Measurements from ENCODE around the gene ERP29. TPM values are rescaled to one million over a fixed set of nuclear protein-coding genes. Genes with fewer than 3 reads are reported as not detected.

Gene ERP29
- polyA plus RNA-seq, 1 donor (not counting 4 experiments of a cell fraction or from before 2014, with no cell fraction given) = 89.4 TPM

- H3K36me3 ChIP-seq (ENCODE audit: control insufficient read depth in 2 of 2, extremely low read depth in 1 of 2, insufficient read depth in 2 of 2, low read length in 2 of 2) = peaks cover 16 to 27% of the 10 kb centered on the region in 2 experiments
- H3K79me2 ChIP-seq (ENCODE audit: control insufficient read depth, insufficient read depth, low read length) = peaks cover 21% of the 10 kb centered on the region
- peaks cover 6% of the 10 kb centered on the region for H4K20me1 ChIP-seq (ENCODE audit: control insufficient read depth, extremely low read depth, insufficient read depth, low read length)
- no peaks in the 10 kb centered on the region for H3K9me1 ChIP-seq (ENCODE audit: control insufficient read depth, extremely low read depth, insufficient read depth, low read length)
- dilution Hi-C loops (cut with MboI; ENCODE audit: extremely low pct_ligation_motif_present, low sequenced_read_pairs) = no loop called here
- H2AFZ ChIP-seq (ENCODE audit: control insufficient read depth, low read length) = no peak overlapping the region
- no peak overlapping the region for H3K4me2 ChIP-seq (ENCODE audit: control insufficient read depth, extremely low read depth, insufficient read depth, low read depth, low read length)
- FAIRE-seq (no peak), DNase-seq (ENCODE audit: low read depth, low spot score) (no peak)
- no peak for TF ChIP-seq CTCF (optimal IDR thresholded peaks at IDR 0.05 in 1 of 3, IDR thresholded peaks at IDR 0.05 in 1 of 3, conservative IDR thresholded peaks at IDR 0.05 in 1 of 3; ENCODE audit: extremely low read depth in 1 of 3, insufficient read depth in 2 of 3, low read length in 3 of 3)
- no peak for TF ChIP-seq EZH2 (IDR thresholded peaks at IDR 0.05; ENCODE audit: low read length)
- H3K27ac ChIP-seq (ENCODE audit: control insufficient read depth, insufficient read depth, low read length) = no peak overlapping the region
- no peaks in the 10 kb centered on the region for H3K27me3 ChIP-seq (ENCODE audit: control insufficient read depth, extremely low read depth, insufficient read depth, low read length)
- no peak overlapping the region for H3K4me3 ChIP-seq (ENCODE audit: control insufficient read depth in 2 of 3, extremely low read depth in 1 of 3, insufficient read depth in 2 of 3, low read depth in 1 of 3, low read length in 3 of 3)
- peaks cover 11% of the 10 kb centered on the region for H3K4me1 ChIP-seq (ENCODE audit: control insufficient read depth, extremely low read depth, insufficient read depth, low read length)
- no peaks in the 10 kb centered on the region for H3K9me3 ChIP-seq (ENCODE audit: control insufficient read depth, low read depth, low read length)
- H3K9ac ChIP-seq (ENCODE audit: control insufficient read depth, extremely low read depth, insufficient read depth, low read length) = no peak overlapping the region
Measured at GRCh38 chr12:112023759-112024396, 10.7 kb downstream of the ERP29 start.

- H3K27me3 ChIP-seq (ENCODE audit: control insufficient read depth, extremely low read depth, insufficient read depth, low read length) = no peaks in the 10 kb centered on the region
- H3K27ac ChIP-seq (ENCODE audit: control insufficient read depth, insufficient read depth, low read length) = no peak overlapping the region
- H3K79me2 ChIP-seq (ENCODE audit: control insufficient read depth, insufficient read depth, low read length) = peaks cover 4% of the 10 kb centered on the region
- FAIRE-seq (no peak), DNase-seq (ENCODE audit: low read depth, low spot score) (no peak)
- peaks cover 14 to 23% of the 10 kb centered on the region in 2 experiments for H3K36me3 ChIP-seq (ENCODE audit: control insufficient read depth in 2 of 2, extremely low read depth in 1 of 2, insufficient read depth in 2 of 2, low read length in 2 of 2)
- no peaks in the 10 kb centered on the region for H3K9me3 ChIP-seq (ENCODE audit: control insufficient read depth, low read depth, low read length)
- H3K4me3 ChIP-seq (ENCODE audit: control insufficient read depth in 2 of 3, extremely low read depth in 1 of 3, insufficient read depth in 2 of 3, low read depth in 1 of 3, low read length in 3 of 3) = no peak overlapping the region
- H3K4me2 ChIP-seq (ENCODE audit: control insufficient read depth, extremely low read depth, insufficient read depth, low read depth, low read length) = no peak overlapping the region
- no peaks in the 10 kb centered on the region for H3K9me1 ChIP-seq (ENCODE audit: control insufficient read depth, extremely low read depth, insufficient read depth, low read length)
- dilution Hi-C loops (cut with MboI; ENCODE audit: extremely low pct_ligation_motif_present, low sequenced_read_pairs) = no loop called here
- no peaks in the 10 kb centered on the region for H3K4me1 ChIP-seq (ENCODE audit: control insufficient read depth, extremely low read depth, insufficient read depth, low read length)
- H2AFZ ChIP-seq (ENCODE audit: control insufficient read depth, low read length) = no peak overlapping the region
- H3K9ac ChIP-seq (ENCODE audit: control insufficient read depth, extremely low read depth, insufficient read depth, low read length) = no peak overlapping the region
- no peak for TF ChIP-seq CTCF (optimal IDR thresholded peaks at IDR 0.05 in 1 of 3, IDR thresholded peaks at IDR 0.05 in 1 of 3, conservative IDR thresholded peaks at IDR 0.05 in 1 of 3; ENCODE audit: extremely low read depth in 1 of 3, insufficient read depth in 2 of 3, low read length in 3 of 3)
- no peak for TF ChIP-seq EZH2 (IDR thresholded peaks at IDR 0.05; ENCODE audit: low read length)
- H4K20me1 ChIP-seq (ENCODE audit: control insufficient read depth, extremely low read depth, insufficient read depth, low read length) = no peaks in the 10 kb centered on the region
Measured at GRCh38 chr12:112025808-112026375, 12.7 kb downstream of the ERP29 start.
